Measurements from ENCODE around the gene CLNK. TPM values are rescaled to one million over a fixed set of nuclear protein-coding genes. Genes with fewer than 3 reads are reported as not detected.
A peak's percentile ranks its signal among the peaks of the same experiment; 100 is the strongest.

CLNK gene
- total RNA-seq, 1 experiment from 2014 or later: not detected

DNA sequence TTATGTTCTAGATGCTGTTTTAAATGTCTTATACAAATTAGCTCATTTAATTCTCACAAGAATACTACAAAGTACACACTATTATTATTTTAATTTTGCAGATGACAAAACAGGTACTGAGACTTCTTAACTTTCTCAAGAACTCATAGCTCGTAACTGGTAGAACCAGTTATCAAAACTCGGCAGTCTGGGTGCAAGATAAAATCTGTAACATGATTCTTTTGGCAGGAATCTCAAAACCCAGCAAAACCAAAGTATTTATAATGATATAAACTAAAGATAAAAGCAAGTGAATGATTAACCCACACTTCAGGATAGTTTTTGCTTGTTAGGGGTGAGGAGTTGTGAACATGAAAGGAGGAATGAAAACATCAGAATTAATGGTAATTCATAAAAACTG is 27.6 kb downstream of the CLNK start (continued):
- TF ChIP-seq, protein P1, sequence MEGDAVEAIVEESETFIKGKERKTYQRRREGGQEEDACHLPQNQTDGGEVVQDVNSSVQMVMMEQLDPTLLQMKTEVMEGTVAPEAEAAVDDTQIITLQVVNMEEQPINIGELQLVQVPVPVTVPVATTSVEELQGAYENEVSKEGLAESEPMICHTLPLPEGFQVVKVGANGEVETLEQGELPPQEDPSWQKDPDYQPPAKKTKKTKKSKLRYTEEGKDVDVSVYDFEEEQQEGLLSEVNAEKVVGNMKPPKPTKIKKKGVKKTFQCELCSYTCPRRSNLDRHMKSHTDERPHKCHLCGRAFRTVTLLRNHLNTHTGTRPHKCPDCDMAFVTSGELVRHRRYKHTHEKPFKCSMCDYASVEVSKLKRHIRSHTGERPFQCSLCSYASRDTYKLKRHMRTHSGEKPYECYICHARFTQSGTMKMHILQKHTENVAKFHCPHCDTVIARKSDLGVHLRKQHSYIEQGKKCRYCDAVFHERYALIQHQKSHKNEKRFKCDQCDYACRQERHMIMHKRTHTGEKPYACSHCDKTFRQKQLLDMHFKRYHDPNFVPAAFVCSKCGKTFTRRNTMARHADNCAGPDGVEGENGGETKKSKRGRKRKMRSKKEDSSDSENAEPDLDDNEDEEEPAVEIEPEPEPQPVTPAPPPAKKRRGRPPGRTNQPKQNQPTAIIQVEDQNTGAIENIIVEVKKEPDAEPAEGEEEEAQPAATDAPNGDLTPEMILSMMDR (IDR thresholded peaks at IDR 0.05 in 2 of 3, conservative IDR thresholded peaks at IDR 0.05 in 1 of 3; ENCODE audit: borderline replicate concordance in 1 of 3, insufficient read depth in 1 of 3, low read depth in 2 of 3, low read length in 2 of 3): no peak
- TF ChIP-seq YY1 (IDR thresholded peaks at IDR 0.05; ENCODE audit: extremely low read depth, insufficient replicate concordance, low read depth, low read length) (no peak), EZH2phosphoT487 (IDR thresholded peaks at IDR 0.05; ENCODE audit: borderline replicate concordance) (no peak), ZFX (IDR thresholded peaks at IDR 0.05) (no peak), RAD21 (IDR thresholded peaks at IDR 0.05; ENCODE audit: low read depth) (peak; percentile 15; the same call in 1 of the 2 replicates), FOSL1 (IDR thresholded peaks at IDR 0.05; ENCODE audit: low read depth) (peak; percentile 61)

GRCh38 chr4:10656420-10656819 is 28.1 kb downstream of the CLNK start:
- no TSS peak for BruUV-seq (replicated peaks)
- ChIA-PET CTCF (interaction anchor here (1.4 kb wide), 1 partner anchor 238 kb away, joined by 3 read pairs; no protein-coding TSS in a partner anchor), RAD21 (ENCODE audit: low non-redundant PET in 1 of 2, low total read pairs in 2 of 2, uncharacterized antibody in 2 of 2, unreplicated experiment in 2 of 2) (no interaction called here), POLR2A (no interaction called here)
- H3K4me3 ChIP-seq (replicated peaks in 1 of 2; ENCODE audit: low read depth in 1 of 2, low read length in 2 of 2): peak overlapping the region; percentile 35 to 45; a peak in 3 of 4 replicates
- no peaks in the 10 kb centered on the region for H3K9me3 ChIP-seq (ENCODE audit: control insufficient read depth in 1 of 2, insufficient read depth in 1 of 2, low read depth in 1 of 2, low read length in 2 of 2)
- H4K20me1 ChIP-seq (ENCODE audit: insufficient read depth): no peaks in the 10 kb centered on the region
- intact Hi-C loops (cut with micrococcal nuclease): no loop called here
- ATAC-seq (peak; percentile 50), DNase-seq (ENCODE audit: low read depth, low spot score) (no peak)
- TF ChIP-seq CBX3 (IDR thresholded peaks at IDR 0.05; ENCODE audit: low read depth) (no peak), YY1 (IDR thresholded peaks at IDR 0.05; ENCODE audit: extremely low read depth, insufficient replicate concordance, low read depth, low read length) (no peak), CEBPB (IDR thresholded peaks at IDR 0.05; ENCODE audit: low read depth) (no peak), SIN3A (IDR thresholded peaks at IDR 0.05; ENCODE audit: low read depth) (no peak), RAD21 (IDR thresholded peaks at IDR 0.05; ENCODE audit: low read depth) (no peak), EZH2 (IDR thresholded peaks at IDR 0.05) (no peak), SP1 (IDR thresholded peaks at IDR 0.05; ENCODE audit: low read depth) (no peak)
- TF ChIP-seq, protein P2, sequence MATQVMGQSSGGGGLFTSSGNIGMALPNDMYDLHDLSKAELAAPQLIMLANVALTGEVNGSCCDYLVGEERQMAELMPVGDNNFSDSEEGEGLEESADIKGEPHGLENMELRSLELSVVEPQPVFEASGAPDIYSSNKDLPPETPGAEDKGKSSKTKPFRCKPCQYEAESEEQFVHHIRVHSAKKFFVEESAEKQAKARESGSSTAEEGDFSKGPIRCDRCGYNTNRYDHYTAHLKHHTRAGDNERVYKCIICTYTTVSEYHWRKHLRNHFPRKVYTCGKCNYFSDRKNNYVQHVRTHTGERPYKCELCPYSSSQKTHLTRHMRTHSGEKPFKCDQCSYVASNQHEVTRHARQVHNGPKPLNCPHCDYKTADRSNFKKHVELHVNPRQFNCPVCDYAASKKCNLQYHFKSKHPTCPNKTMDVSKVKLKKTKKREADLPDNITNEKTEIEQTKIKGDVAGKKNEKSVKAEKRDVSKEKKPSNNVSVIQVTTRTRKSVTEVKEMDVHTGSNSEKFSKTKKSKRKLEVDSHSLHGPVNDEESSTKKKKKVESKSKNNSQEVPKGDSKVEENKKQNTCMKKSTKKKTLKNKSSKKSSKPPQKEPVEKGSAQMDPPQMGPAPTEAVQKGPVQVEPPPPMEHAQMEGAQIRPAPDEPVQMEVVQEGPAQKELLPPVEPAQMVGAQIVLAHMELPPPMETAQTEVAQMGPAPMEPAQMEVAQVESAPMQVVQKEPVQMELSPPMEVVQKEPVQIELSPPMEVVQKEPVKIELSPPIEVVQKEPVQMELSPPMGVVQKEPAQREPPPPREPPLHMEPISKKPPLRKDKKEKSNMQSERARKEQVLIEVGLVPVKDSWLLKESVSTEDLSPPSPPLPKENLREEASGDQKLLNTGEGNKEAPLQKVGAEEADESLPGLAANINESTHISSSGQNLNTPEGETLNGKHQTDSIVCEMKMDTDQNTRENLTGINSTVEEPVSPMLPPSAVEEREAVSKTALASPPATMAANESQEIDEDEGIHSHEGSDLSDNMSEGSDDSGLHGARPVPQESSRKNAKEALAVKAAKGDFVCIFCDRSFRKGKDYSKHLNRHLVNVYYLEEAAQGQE (IDR thresholded peaks at IDR 0.05; ENCODE audit: low read depth): no peak
- TF ChIP-seq, protein P3, sequence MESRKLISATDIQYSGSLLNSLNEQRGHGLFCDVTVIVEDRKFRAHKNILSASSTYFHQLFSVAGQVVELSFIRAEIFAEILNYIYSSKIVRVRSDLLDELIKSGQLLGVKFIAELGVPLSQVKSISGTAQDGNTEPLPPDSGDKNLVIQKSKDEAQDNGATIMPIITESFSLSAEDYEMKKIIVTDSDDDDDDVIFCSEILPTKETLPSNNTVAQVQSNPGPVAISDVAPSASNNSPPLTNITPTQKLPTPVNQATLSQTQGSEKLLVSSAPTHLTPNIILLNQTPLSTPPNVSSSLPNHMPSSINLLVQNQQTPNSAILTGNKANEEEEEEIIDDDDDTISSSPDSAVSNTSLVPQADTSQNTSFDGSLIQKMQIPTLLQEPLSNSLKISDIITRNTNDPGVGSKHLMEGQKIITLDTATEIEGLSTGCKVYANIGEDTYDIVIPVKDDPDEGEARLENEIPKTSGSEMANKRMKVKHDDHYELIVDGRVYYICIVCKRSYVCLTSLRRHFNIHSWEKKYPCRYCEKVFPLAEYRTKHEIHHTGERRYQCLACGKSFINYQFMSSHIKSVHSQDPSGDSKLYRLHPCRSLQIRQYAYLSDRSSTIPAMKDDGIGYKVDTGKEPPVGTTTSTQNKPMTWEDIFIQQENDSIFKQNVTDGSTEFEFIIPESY (IDR thresholded peaks at IDR 0.05; ENCODE audit: extremely low read depth, insufficient replicate concordance, low read length): no peak
- peak overlapping the region; percentile 49 for H3K27ac ChIP-seq (ENCODE audit: low read depth, low read length)
- H3K9me2 ChIP-seq (ENCODE audit: insufficient read depth): no peaks in the 10 kb centered on the region
- no peaks in the 10 kb centered on the region for H3K36me3 ChIP-seq (ENCODE audit: control insufficient read depth in 1 of 2, insufficient read depth in 2 of 2, low read length in 2 of 2)
- H2AFZ ChIP-seq (ENCODE audit: low read depth, low read length, poor library complexity, severe bottlenecking): peak overlapping the region; percentile 70
- no peak overlapping the region for H3K9ac ChIP-seq (ENCODE audit: low read length)
- peaks cover 32 to 36% of the 10 kb centered on the region in 2 experiments for H3K4me1 ChIP-seq (ENCODE audit: control insufficient read depth in 1 of 2, insufficient read depth in 2 of 2, low read length in 2 of 2)
- H3K4me2 ChIP-seq (ENCODE audit: low read length): peak overlapping the region; percentile 73
- no peaks in the 10 kb centered on the region for H3K79me2 ChIP-seq (ENCODE audit: insufficient read depth, low read length)
- H3K27me3 ChIP-seq (ENCODE audit: insufficient read depth, low read length): no peaks in the 10 kb centered on the region; the same call in 1 of the 2 replicates

All from HCT116 (cell line).